Subcutaneous adipose tissue (tissue), 4 donors: ENCODE results near the gene SLC2A1. TPM values are rescaled to one million over a fixed set of nuclear protein-coding genes. Genes with fewer than 3 reads are reported as not detected.

Experiments used
- total RNA-seq, 4 donors: library from RNA; depleted of rRNA; stranded (reverse); fragments of >200 nt; gene quantifications; one replicate each; pipeline ENCODE4 v1.1.0, GENCODE V29; 2016
- TF ChIP-seq, protein P1 (sequence below): fragments of 450-650 bp; IDR thresholded peaks from one replicate; pipeline ENCODE4 v1.5.1; 2016; ENCODE audit warnings: low read depth, mild to moderate bottlenecking, control low read depth, antibody characterized with exemption, moderate library complexity

The SLC2A1 gene
- total RNA-seq, 4 donors from 2014 or later, result 10.0 to 24.1 (median 20.6) TPM

DNA sequence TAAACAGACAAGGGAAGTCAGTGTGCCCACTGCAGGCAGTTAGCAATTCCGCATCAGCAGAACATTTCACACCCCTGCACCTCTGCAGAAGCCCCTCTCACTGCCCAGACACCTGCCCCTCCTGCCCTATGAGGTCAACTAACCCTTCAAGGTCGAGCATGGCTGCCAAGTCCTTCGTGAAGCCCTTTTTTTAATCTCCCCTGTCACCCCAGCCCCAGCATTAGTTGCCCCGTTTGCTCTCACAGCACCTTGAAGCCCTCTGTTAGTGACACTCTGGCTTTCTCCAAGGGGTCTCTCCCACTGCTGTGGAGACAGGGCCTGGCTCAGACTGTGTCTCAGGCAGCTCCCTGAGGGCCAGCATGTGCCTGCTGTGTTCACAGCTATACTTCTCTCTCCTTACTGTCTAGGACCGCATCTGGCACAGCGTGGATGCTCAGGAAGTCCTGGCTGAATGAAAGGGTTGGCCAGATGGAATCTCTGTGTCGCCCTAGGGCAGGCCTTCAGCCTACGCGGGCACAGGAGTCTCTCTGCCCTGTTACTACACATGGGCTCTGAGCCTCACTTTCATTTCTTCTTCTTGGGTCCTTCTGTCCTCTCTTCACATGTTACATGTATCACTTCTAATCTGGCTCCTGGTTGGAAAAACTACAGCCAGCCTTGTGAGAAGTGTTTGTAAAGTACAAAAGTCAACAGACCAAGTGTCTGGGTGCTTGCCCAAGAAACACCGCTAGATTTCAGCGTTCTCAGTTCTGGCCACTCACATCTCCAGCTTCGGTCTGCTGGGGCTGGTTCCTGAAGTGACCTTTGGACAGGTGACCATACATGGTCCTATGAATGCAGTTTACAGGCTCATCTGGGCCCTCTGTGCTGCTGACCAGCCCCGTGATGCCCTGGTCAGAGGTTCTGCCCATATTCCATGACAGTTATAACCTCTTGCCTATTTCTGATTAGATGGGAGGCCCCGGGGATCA is 19.7 kb downstream of the SLC2A1 start:
- TF ChIP-seq, protein P1, sequence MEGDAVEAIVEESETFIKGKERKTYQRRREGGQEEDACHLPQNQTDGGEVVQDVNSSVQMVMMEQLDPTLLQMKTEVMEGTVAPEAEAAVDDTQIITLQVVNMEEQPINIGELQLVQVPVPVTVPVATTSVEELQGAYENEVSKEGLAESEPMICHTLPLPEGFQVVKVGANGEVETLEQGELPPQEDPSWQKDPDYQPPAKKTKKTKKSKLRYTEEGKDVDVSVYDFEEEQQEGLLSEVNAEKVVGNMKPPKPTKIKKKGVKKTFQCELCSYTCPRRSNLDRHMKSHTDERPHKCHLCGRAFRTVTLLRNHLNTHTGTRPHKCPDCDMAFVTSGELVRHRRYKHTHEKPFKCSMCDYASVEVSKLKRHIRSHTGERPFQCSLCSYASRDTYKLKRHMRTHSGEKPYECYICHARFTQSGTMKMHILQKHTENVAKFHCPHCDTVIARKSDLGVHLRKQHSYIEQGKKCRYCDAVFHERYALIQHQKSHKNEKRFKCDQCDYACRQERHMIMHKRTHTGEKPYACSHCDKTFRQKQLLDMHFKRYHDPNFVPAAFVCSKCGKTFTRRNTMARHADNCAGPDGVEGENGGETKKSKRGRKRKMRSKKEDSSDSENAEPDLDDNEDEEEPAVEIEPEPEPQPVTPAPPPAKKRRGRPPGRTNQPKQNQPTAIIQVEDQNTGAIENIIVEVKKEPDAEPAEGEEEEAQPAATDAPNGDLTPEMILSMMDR, result no peak

GRCh38 chr1:42937836-42938644 is 20.6 kb downstream of the SLC2A1 start:
- TF ChIP-seq, protein P1, result no peak

GRCh38 chr1:42937141-42937696 is 21.4 kb downstream of the SLC2A1 start:
- TF ChIP-seq, protein P1, result no peak

DNA sequence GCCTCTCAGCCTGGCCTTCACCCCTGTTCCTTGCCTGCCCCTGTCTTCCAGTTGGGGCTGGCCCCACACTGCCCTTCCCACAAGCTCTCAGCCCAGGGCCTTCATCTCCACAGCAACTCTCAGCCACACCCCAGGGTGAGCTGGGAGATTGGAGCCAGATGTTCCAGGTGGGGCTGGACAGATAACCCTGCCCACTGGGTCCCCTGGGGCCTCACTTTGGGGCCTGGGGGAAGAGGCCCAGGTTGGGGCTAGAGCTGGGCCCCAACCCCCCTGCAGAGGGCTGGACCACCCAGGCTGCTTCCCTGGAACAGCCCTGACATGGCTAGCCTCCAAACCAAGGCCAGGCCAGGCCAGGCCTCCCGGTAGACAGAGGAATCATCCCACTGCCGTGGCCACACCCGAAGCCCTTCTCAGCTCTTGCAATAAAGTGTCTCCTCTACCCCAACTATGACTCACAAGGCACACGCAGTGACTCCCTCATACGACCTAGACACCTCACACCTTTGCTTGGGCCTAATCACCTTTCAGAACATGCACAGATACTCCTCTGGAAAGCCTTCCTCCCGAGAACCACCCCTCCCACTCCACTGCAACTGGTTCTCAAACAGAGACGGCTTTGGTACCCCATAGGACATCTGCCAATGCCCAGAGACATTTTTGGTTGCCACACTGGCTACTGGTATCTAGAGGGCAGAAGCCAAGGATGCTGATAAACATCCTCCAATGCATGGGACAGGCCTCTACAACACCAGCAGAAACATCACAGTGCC is 22.2 kb downstream of the SLC2A1 start:
- TF ChIP-seq, protein P1, result no peak

GRCh38 chr1:42935971-42936308 is 22.7 kb downstream of the SLC2A1 start:
- TF ChIP-seq, protein P1, result no peak

DNA sequence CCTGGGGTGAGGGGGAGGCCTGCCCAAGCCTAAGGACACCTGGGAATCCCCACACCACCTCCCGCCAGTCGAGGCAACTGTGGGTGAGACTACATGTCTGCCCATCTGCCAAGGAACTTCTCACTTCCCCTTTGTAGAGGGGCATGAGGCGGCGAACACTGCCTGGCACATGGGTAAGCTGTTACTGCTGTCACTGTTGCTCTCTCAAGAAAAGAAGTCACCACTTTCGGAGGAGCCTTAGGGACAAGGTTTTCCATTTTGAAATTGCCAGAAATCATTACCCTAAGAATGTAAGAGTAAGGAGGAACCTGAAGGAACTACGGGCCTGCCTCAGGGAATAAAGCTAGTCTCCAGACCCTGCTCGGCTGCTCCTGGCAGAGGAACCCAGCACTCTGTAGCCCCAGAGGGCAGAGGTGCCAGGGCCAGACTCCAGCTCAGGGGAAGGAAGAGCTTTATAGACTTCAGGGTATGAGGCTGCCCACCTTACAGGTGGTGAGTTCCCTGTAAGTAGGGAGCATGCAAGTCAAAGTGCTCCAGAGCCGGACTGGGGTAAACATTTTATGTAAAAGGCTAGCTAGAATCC is 23.3 kb downstream of the SLC2A1 start:
- TF ChIP-seq, protein P1, result no peak
